Gastroesophageal sphincter (tissue), 4 donors: ENCODE results near the gene OR8B2. TPM values are rescaled to one million over a fixed set of nuclear protein-coding genes. Genes with fewer than 3 reads are reported as not detected.

Experiments used
- ATAC-seq: fragments of 150-250 bp; one replicate; pipeline ENCODE4 v1.9.1; 2016; ENCODE audit warnings: mild to moderate bottlenecking, moderate library complexity
- H3K27ac ChIP-seq, 4 donors: fragments of 200-600 bp; sonication (generic) in 3 of 4; 1 replicate in 3 of 4; 2 replicates in 1 of 4; pipeline ENCODE4 v1.5.1; 2016 to 2019
- H3K27me3 ChIP-seq: fragments of 200-600 bp; sonication (generic); one replicate; pipeline ENCODE4 v1.5.1; 2019
- H3K36me3 ChIP-seq, 2 donors: fragments of 200-600 bp; sonication (generic); one replicate each; pipeline ENCODE4 v1.5.1; 2019; ENCODE audit warnings: control low read depth in 1 of 2
- H3K4me1 ChIP-seq, 3 donors: fragments of 200-600 bp; sonication (generic); 1 replicate in 2 of 3; 2 replicates in 1 of 3; pipeline ENCODE4 v1.5.1; 2016 to 2019; ENCODE audit warnings: control low read depth in 2 of 3
- H3K4me3 ChIP-seq, 2 donors: fragments of 200-600 bp; sonication (generic); one replicate each; pipeline ENCODE4 v1.5.1; 2019; ENCODE audit warnings: mild to moderate bottlenecking in 1 of 2, moderate library complexity in 1 of 2
- H3K9me3 ChIP-seq, 3 donors: fragments of 200-600 bp; sonication (generic); one replicate each; pipeline ENCODE4 v1.5.1; 2017 to 2019; ENCODE audit warnings: control low read depth in 2 of 3
- EP300 ChIP-seq: sonication (generic); formaldehyde crosslinking; IDR thresholded peaks from one replicate; pipeline ENCODE4 v1.6.1; 2017; ENCODE audit warnings: antibody characterized with exemption, mild to moderate bottlenecking
- POLR2A ChIP-seq, 2 donors: fragments of 450-650 bp; IDR thresholded peaks; one replicate each; pipeline ENCODE4 v1.6.1; 2017; ENCODE audit warnings: antibody characterized with exemption in 2 of 2, mild to moderate bottlenecking in 2 of 2, moderate library complexity in 1 of 2
- POLR2AphosphoS5 ChIP-seq: sonication (generic); formaldehyde crosslinking; IDR thresholded peaks from one replicate; pipeline ENCODE4 v1.6.1; 2017; ENCODE audit warnings: antibody characterized with exemption
- WGBS, 2 donors: methylation state at CpG; one replicate each; pipeline ENCODE4 v1.1.5; 2018; ENCODE audit warnings: low coverage in 1 of 2; 5-methylcytosine and 5-hydroxymethylcytosine counted together
- total RNA-seq, 4 donors: library from RNA; depleted of rRNA; stranded (reverse); fragments of >200 nt; gene quantifications; one replicate each; pipeline ENCODE4 v1.1.0, GENCODE V29; 2016
- TF ChIP-seq, protein P1 (sequence below), 4 experiments: fragments of 200-600 bp in 2 of 4; fragments of 450-650 bp in 2 of 4; sonication (generic) in 1 of 4; IDR thresholded peaks; one replicate each; pipeline ENCODE4 v1.5.1; 2017 to 2019; ENCODE audit warnings: antibody characterized with exemption in 4 of 4, mild to moderate bottlenecking in 2 of 4, moderate library complexity in 2 of 4

OR8B2 gene
- total RNA-seq, 4 donors from 2014 or later: not detected

DNA sequence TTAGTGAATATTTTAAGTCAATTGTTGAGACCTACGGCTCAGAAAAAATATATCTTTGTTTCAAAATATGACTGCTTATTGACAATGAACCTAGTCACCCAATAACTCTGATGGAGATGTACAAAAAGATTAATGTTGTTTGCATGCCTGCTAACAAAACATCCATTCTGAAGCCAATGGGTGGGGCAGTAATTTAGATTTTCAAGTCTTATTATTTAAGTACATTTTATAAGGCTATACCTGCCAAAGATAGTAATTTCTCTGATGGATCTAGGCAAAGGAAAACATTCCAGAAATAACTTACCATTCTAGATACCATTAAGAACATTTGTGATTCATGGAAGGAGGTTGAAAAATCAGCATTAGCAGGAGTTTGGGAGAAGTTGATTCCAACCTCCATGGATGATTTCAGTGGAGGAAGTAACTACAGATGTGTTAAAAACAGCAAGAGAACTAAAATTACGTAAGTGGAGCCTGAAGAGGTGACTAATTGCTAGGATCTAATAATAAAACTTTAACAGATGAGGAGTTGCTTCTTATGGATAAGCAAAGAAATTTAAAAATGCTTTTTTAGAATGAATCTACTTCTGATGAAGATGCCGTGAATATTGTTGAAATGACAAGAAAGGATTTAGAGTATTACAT lies 37.9 kb downstream of the OR8B2 start:
- 38 to 67% methylated on average over 3 of the region's 3 CpGs for WGBS, 2 donors
- Histone ChIP-seq H3K9me3 (peaks cover 0 to 6% (median 0%) of the 10 kb centered on the region in 3 donors), H3K36me3 (no peaks in the 10 kb centered on the region), H3K27ac (no peak overlapping the region), H3K4me3 (no peak overlapping the region), H3K27me3 (no peaks in the 10 kb centered on the region), H3K4me1 (no peaks in the 10 kb centered on the region)
- TF ChIP-seq POLR2AphosphoS5: no peak
- no peak for TF ChIP-seq POLR2A (IDR thresholded peaks at IDR 0.05)
- TF ChIP-seq, protein P1, sequence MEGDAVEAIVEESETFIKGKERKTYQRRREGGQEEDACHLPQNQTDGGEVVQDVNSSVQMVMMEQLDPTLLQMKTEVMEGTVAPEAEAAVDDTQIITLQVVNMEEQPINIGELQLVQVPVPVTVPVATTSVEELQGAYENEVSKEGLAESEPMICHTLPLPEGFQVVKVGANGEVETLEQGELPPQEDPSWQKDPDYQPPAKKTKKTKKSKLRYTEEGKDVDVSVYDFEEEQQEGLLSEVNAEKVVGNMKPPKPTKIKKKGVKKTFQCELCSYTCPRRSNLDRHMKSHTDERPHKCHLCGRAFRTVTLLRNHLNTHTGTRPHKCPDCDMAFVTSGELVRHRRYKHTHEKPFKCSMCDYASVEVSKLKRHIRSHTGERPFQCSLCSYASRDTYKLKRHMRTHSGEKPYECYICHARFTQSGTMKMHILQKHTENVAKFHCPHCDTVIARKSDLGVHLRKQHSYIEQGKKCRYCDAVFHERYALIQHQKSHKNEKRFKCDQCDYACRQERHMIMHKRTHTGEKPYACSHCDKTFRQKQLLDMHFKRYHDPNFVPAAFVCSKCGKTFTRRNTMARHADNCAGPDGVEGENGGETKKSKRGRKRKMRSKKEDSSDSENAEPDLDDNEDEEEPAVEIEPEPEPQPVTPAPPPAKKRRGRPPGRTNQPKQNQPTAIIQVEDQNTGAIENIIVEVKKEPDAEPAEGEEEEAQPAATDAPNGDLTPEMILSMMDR (IDR thresholded peaks at IDR 0.05): no peak
- TF ChIP-seq EP300: no peak
- no peak for ATAC-seq

DNA sequence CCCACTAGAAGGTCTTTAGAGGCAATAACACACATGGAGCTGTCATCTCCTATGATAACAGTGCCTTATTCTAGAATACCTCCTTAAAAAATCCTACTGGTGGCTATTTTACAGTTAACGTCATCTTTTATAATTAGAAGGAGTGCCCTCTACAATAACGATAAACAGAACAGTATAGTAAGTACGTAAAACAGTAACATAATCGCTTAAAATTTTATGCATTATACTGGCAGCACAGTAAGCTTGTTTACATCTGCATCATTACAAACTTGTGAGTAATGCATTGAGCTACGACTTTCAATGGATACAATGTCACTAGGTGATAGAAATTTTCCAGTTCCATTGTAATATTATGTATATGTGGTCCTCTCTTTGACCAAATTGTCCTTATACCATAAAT lies 40.0 kb downstream of the OR8B2 start:
- H3K27ac ChIP-seq: no peak overlapping the region
- H3K4me3 ChIP-seq: no peak overlapping the region
- TF ChIP-seq, protein P1 (IDR thresholded peaks at IDR 0.05): no peak
- TF ChIP-seq EP300 (no peak), POLR2A (IDR thresholded peaks at IDR 0.05) (no peak), POLR2AphosphoS5 (no peak)
- no peaks in the 10 kb centered on the region for H3K27me3 ChIP-seq
- 71 to 83% methylated on average over 5 of the region's 5 CpGs for WGBS, 2 donors
- no peaks in the 10 kb centered on the region for H3K36me3 ChIP-seq
- peaks cover 0 to 6% (median 0%) of the 10 kb centered on the region in 3 donors for H3K9me3 ChIP-seq
- no peak for ATAC-seq
- H3K4me1 ChIP-seq: no peaks in the 10 kb centered on the region

DNA sequence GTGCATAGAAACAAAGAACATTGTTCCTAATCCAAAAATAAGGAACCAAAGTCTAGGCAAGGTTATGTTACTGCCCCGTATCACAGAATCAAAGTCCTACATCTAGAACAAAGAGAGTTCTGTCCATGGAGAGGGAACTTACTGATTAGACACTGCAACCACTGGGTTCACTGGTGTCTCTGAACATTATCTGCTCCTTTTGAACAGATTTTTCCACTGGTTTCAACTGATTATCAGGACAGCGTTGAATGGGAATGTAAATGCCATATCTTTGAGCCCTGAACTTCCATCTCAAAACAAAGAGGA lies 44.2 kb downstream of the OR8B2 start:
- Histone ChIP-seq H3K27me3 (no peaks in the 10 kb centered on the region), H3K27ac (no peak overlapping the region), H3K4me3 (no peak overlapping the region), H3K9me3 (no peaks in the 10 kb centered on the region), H3K4me1 (no peaks in the 10 kb centered on the region), H3K36me3 (no peaks in the 10 kb centered on the region)
- no peak for TF ChIP-seq EP300
- no peak for TF ChIP-seq POLR2A (IDR thresholded peaks at IDR 0.05)
- TF ChIP-seq, protein P1 (IDR thresholded peaks at IDR 0.05): no peak
- TF ChIP-seq POLR2AphosphoS5: no peak
- ATAC-seq: no peak
- 88 to 100% methylated on average over 1 of the region's 2 CpGs for WGBS, 2 donors

DNA sequence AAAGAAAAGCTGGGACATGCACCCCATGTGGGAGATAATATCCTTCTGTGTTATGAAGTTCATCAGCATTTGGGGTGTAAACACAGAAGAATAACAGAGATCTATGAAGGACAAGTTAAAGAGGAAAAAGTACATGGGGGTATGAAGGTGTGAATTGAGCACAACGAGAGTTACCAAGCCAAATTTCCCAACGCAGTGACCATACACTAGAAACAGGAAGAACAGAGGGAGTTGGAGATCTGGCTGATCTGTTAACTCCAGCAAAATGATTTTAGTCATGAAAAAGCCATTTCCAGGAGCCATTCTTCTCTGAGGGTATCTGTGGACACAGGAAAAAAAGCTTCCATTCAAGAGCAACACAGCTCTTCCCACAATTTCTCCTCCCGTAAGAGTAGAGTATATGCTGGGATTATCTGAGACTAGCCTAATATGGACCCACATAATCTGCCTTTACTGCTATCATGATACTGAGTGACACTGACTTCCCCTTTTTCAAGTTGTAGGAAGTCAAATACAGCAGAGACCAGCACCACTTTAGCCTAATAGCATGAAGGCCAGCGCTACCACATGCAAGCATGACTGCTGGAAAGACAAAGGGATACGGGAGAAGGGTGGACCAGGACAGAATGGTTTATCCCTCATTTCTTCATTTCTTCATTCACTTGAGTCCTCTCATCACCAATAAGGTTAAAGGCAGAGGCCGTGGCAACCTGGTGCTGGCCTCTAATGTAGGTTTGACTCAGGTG lies 44.7 kb downstream of the OR8B2 start:
- no peaks in the 10 kb centered on the region for H3K4me1 ChIP-seq
- H3K27me3 ChIP-seq: no peaks in the 10 kb centered on the region
- WGBS, 2 donors: 65 to 68% methylated on average over 4 to 6 of the region's 6 CpGs
- no peak for ATAC-seq
- H3K4me3 ChIP-seq: no peak overlapping the region
- no peaks in the 10 kb centered on the region for H3K9me3 ChIP-seq
- TF ChIP-seq POLR2AphosphoS5: no peak
- TF ChIP-seq POLR2A (IDR thresholded peaks at IDR 0.05): no peak
- no peak for TF ChIP-seq EP300
- TF ChIP-seq, protein P1 (IDR thresholded peaks at IDR 0.05): no peak
- H3K27ac ChIP-seq: no peak overlapping the region
- H3K36me3 ChIP-seq: no peaks in the 10 kb centered on the region

Other genes starting within 250 kb of the OR8B2 start
- not detected for gene OR10D3, start 201.2 kb downstream of the OR8B2 start, total RNA-seq
- gene OR8G1, start 143.4 kb downstream of the OR8B2 start, total RNA-seq: not detected
- gene OR8G5, start 128.1 kb downstream of the OR8B2 start, total RNA-seq: not detected
- gene OR8D1, start 70.5 kb downstream of the OR8B2 start, total RNA-seq: not detected
- not detected for gene OR8D2, start 64.3 kb downstream of the OR8B2 start, total RNA-seq
- gene OR8B3, start 14.5 kb upstream of the OR8B2 start, total RNA-seq: not detected
- gene OR8B4, start 40.4 kb upstream of the OR8B2 start, total RNA-seq: not detected
- not detected for gene OR8B8, start 61.2 kb upstream of the OR8B2 start, total RNA-seq
- not detected for gene OR8B12, start 159.2 kb upstream of the OR8B2 start, total RNA-seq
- gene OR8A1, start 185.5 kb upstream of the OR8B2 start, total RNA-seq: not detected
- under 1 TPM in 1 of 4 donors, not detected in 3; 0.47 TPM for gene PANX3, start 226.9 kb upstream of the OR8B2 start, total RNA-seq
- gene TBRG1, start 238.4 kb upstream of the OR8B2 start, total RNA-seq: 10 to 100 TPM; 35.2 to 54.2 (median 42.4) TPM